ENCODE results near the gene POLR2A.

POLR2A gene

GRCh38 chr17:7476494-7476893 lies 7.7 kb upstream of the POLR2A start:
- peaks cover 72% of the 10 kb centered on the region for H3K79me2 ChIP-seq
- peak overlapping the region; percentile 23 for H3K4me3 ChIP-seq (ENCODE audit: low read depth, low read length)
- H3K9ac ChIP-seq = no peak overlapping the region
- peak overlapping the region; percentile 99 for H3K27ac ChIP-seq
- peaks cover 35% of the 10 kb centered on the region for H3K4me1 ChIP-seq
- no peak for TF ChIP-seq CTCF (IDR thresholded peaks at IDR 0.05)
- peak overlapping the region; percentile 60 for H3K4me2 ChIP-seq (ENCODE audit: low read length)
- H3K9me3 ChIP-seq (ENCODE audit: control insufficient read depth, low read length) = no peaks in the 10 kb centered on the region
- no peak overlapping the region for H2AFZ ChIP-seq
- no peaks in the 10 kb centered on the region for H3K27me3 ChIP-seq (ENCODE audit: control insufficient read depth, insufficient read depth, low read length)
- no peaks in the 10 kb centered on the region for H3K36me3 ChIP-seq (ENCODE audit: control insufficient read depth, insufficient read depth, low read length)

GRCh38 chr17:7476951-7477350 lies 7.2 kb upstream of the POLR2A start:
- no peaks in the 10 kb centered on the region for H3K36me3 ChIP-seq (ENCODE audit: control insufficient read depth, insufficient read depth, low read length)
- peak overlapping the region; percentile 99 for H3K27ac ChIP-seq
- peaks cover 73% of the 10 kb centered on the region for H3K79me2 ChIP-seq
- no peak overlapping the region for H3K9ac ChIP-seq
- no peak for TF ChIP-seq CTCF (IDR thresholded peaks at IDR 0.05)
- peaks cover 30% of the 10 kb centered on the region for H3K4me1 ChIP-seq
- H3K4me3 ChIP-seq (ENCODE audit: low read depth, low read length) = peak overlapping the region; percentile 71
- no peaks in the 10 kb centered on the region for H3K27me3 ChIP-seq (ENCODE audit: control insufficient read depth, insufficient read depth, low read length)
- H3K4me2 ChIP-seq (ENCODE audit: low read length) = peak overlapping the region; percentile 60
- no peaks in the 10 kb centered on the region for H3K9me3 ChIP-seq (ENCODE audit: control insufficient read depth, low read length)
- H2AFZ ChIP-seq = no peak overlapping the region

GRCh38 chr17:7477392-7478275 lies 6.5 kb upstream of the POLR2A start:
- Histone ChIP-seq H3K27ac (peak overlapping the region; percentile 99), H3K27me3 (ENCODE audit: control insufficient read depth, insufficient read depth, low read length) (no peaks in the 10 kb centered on the region), H3K79me2 (peaks cover 70% of the 10 kb centered on the region), H2AFZ (no peak overlapping the region), H3K4me3 (ENCODE audit: low read depth, low read length) (peak overlapping the region; percentile 71), H3K9me3 (ENCODE audit: control insufficient read depth, low read length) (no peaks in the 10 kb centered on the region), H3K4me2 (ENCODE audit: low read length) (peak overlapping the region; percentile 60), H3K4me1 (peaks cover 29% of the 10 kb centered on the region), H3K36me3 (ENCODE audit: control insufficient read depth, insufficient read depth, low read length) (no peaks in the 10 kb centered on the region), H3K9ac (peak overlapping the region; percentile 99)
- TF ChIP-seq CTCF (IDR thresholded peaks at IDR 0.05) = no peak

- peaks cover 29% of the 10 kb centered on the region for H3K4me1 ChIP-seq
- H3K9ac ChIP-seq = peak overlapping the region; percentile 99
- peak overlapping the region; percentile 99 for H3K27ac ChIP-seq
- H3K36me3 ChIP-seq (ENCODE audit: control insufficient read depth, insufficient read depth, low read length) = no peaks in the 10 kb centered on the region
- peak overlapping the region; percentile 52 for H2AFZ ChIP-seq
- no peaks in the 10 kb centered on the region for H3K27me3 ChIP-seq (ENCODE audit: control insufficient read depth, insufficient read depth, low read length)
- H3K4me2 ChIP-seq (ENCODE audit: low read length) = peak overlapping the region; percentile 60
- no peak for TF ChIP-seq CTCF (IDR thresholded peaks at IDR 0.05)
- H3K4me3 ChIP-seq (ENCODE audit: low read depth, low read length) = peak overlapping the region; percentile 71
- H3K79me2 ChIP-seq = peaks cover 67% of the 10 kb centered on the region
- no peaks in the 10 kb centered on the region for H3K9me3 ChIP-seq (ENCODE audit: control insufficient read depth, low read length)
Observed at GRCh38 chr17:7478276-7479212, 5.6 kb upstream of the POLR2A start.
